ENCODE data around the gene TMPRSS11D.

Gene TMPRSS11D

GRCh38 chr4:67885762-67886161, 2.0 kb upstream of the TMPRSS11D start:
- DNase-seq = no peak

GRCh38 chr4:67884701-67885100, 899 bp upstream of the TMPRSS11D start:
- no peak for DNase-seq

- no peak for DNase-seq
Measured at GRCh38 chr4:67883458-67883857, 344 bp downstream of the TMPRSS11D start.

GRCh38 chr4:67880866-67881610, 2.8 kb downstream of the TMPRSS11D start:
- DNase-seq = no peak

- no peak for DNase-seq
Measured at GRCh38 chr4:67879486-67879885, 4.3 kb downstream of the TMPRSS11D start.

- no peak for DNase-seq
Measured at GRCh38 chr4:67877086-67877485, 6.7 kb downstream of the TMPRSS11D start.

- DNase-seq = no peak
Measured at GRCh38 chr4:67874986-67875385, 8.8 kb downstream of the TMPRSS11D start.

GRCh38 chr4:67873116-67873515, 10.7 kb downstream of the TMPRSS11D start:
- DNase-seq = no peak

GRCh38 chr4:67871867-67872266, 11.9 kb downstream of the TMPRSS11D start:
- DNase-seq = no peak

GRCh38 chr4:67869580-67870190, 14.1 kb downstream of the TMPRSS11D start:
- no peak for DNase-seq

- no peak for DNase-seq
Measured at GRCh38 chr4:67861513-67861912, 22.3 kb downstream of the TMPRSS11D start.

GRCh38 chr4:67853336-67853735, 30.5 kb downstream of the TMPRSS11D start:
- DNase-seq = no peak

- no peak for DNase-seq
Measured at GRCh38 chr4:67820903-67821302, 62.9 kb downstream of the TMPRSS11D start.

- DNase-seq = no peak
Measured at GRCh38 chr4:67810011-67810410, 73.8 kb downstream of the TMPRSS11D start.

GRCh38 chr4:67809502-67809901, 74.3 kb downstream of the TMPRSS11D start:
- no peak for DNase-seq

GRCh38 chr4:67796810-67797209, 87.0 kb downstream of the TMPRSS11D start:
- no peak for DNase-seq

- no peak for DNase-seq
Measured at GRCh38 chr4:67790721-67791120, 93.1 kb downstream of the TMPRSS11D start.

- no peak for DNase-seq
Measured at GRCh38 chr4:67787311-67787710, 96.5 kb downstream of the TMPRSS11D start.

GRCh38 chr4:67785528-67785927, 98.3 kb downstream of the TMPRSS11D start:
- no peak for DNase-seq

GRCh38 chr4:67779631-67780030, 104.2 kb downstream of the TMPRSS11D start:
- DNase-seq = no peak

GRCh38 chr4:67776746-67777145, 107.1 kb downstream of the TMPRSS11D start:
- no peak for DNase-seq

Measured in CD4-positive, alpha-beta T cell treated with Interleukin-17A for 4 hours (primary cell).